Hematopoietic multipotent progenitor cell treated with erythropoietin and hydrocortisone succinate and interleukin-3 and kit ligand, for 6 days (in vitro differentiated cells): ENCODE data around the gene CGNL1.

Source experiments
- DNase-seq: peaks from one replicate; pipeline ENCODE4 v3.0.0-alpha.2; 2015

CGNL1 gene

DNA sequence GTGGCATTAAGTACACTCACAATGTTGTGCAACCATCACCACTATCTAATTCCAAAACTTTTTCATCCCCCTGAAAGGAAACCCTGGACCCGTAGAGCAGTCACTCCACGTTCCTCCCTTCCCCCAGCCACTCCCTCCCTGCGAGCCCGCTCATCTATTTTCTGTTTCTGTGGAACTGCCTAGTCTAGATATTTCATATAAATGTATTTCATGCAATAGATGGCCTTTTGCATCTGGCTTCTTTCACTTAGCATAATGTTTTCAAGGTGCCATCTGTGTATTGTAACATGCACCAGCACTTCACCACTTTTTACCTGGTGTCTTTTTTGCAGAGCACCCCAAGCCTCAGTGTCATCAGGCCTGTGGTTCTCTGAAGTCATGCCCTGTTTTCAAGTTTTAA lies 10.7 kb downstream of the CGNL1 start:
- DNase-seq = no peak

DNA sequence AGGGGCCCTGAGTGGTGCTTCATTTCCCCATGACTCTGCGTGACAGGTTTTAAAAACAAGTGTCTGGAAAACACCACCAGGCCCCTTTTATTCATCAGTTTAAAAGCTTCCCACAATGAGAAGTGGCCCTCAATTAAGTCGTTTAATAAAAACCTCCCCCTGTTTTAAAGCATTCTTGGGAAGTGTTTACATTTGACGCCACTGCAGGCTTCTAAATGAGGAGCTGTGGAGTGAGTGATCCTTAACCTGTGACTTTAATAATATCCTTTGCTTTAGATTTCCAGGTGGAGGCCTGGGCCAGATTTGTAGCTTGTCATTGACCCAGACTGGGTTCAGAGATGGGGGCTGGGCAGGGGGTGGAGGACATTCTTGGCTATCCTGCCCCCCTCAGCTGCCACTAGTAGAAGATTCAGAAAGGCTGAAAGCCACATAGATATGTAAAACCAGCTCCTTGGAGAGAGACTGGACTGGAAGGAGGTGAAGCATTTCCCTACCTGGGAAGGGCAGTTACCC lies 11.3 kb downstream of the CGNL1 start:
- DNase-seq = no peak

DNA sequence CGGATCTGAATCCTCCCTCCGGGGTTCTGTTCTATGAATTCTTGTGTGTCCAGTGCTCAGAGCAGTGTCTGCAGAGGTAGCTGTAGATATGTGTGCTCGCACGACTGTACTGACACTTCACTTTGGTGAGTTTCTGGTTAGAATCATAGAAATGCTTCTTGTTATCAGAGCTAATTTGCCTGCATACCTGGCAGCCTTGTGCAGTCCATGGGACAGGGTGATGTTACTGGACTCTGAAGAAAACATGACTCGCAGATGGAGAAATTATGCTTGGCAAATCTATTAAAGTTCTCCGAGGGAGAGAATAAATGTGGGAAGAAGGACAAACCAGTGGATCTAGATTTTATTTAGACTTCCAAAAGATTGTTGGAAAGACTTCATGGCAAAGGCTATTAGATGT lies 12.2 kb downstream of the CGNL1 start:
- no peak for DNase-seq

DNA sequence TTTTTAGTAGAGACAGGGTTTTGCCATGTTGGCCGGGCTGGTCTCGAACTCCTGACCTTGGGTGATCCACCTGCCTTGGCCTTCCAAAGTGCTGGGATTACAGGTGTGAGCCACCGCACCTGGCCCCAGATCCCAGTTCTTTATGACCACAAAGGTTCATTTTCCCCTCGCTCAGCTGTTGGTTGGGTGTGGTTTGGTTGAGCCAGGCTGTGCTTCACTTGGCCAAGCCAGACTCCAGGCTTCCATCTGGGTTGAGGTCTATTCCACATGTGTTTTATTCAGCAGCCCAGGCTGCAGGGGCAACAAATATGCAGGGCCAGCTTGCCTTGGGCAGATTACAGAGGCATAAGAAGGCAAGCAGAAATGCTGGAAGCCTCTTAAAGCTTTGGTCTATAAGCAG lies 13.7 kb downstream of the CGNL1 start:
- DNase-seq = no peak

DNA sequence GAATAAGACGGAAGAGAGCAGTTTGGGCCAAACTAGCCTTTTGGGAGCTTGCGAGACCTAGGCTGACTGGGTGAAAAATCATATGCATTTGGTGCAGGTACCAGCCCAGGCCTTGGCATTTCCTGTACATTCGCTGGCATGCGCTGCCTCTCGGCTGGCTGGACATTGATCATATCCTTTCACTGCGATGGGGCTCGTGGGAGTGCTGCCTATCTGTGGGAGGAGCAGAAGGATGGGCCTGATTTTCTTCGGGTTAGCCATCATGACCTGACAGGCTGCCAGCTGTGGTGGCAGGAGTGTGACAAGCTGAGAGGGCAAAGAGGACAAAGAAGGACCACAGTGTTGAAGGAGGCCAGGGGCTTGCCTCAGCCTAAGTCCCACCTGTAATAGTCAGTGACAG lies 14.3 kb downstream of the CGNL1 start:
- no peak for DNase-seq

DNA sequence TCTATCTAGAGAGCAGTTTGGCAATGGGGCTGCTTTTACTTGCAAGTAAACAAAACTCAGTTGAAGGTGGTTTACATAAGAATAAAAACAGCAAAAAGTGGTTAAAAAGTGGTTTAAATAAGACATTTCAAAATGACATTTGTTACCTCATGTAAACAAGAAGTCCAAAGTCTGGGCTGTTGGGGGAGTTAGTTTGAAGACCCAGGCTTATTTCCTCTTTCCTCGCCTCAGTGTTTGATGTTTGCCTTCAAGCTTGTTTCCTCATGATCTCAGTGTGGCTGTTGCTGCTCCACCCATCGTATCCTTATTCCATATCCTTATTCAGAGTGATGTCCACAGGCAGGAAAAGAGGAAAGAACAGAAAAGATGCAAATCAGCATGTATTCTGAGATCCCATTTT lies 15.2 kb downstream of the CGNL1 start:
- DNase-seq = no peak

DNA sequence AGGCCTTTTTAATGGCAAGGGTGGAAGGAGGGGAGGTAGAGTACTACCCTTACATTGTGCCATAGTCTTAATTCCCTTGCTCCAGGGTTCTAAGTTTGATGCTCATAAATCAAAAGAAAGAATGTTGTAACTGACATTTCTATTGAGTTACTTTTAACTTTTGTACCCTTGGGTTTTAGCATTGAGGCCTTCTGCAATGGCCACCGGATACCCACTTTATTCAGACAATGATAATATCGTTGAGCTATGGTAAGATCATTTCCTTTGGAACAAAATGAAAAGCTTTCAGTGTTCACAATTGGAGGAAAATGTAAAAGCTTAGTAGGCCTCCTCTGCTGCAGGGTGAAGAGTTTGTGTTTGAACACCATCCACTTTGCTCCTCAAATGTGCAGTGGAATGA lies 16.8 kb downstream of the CGNL1 start:
- DNase-seq = no peak

DNA sequence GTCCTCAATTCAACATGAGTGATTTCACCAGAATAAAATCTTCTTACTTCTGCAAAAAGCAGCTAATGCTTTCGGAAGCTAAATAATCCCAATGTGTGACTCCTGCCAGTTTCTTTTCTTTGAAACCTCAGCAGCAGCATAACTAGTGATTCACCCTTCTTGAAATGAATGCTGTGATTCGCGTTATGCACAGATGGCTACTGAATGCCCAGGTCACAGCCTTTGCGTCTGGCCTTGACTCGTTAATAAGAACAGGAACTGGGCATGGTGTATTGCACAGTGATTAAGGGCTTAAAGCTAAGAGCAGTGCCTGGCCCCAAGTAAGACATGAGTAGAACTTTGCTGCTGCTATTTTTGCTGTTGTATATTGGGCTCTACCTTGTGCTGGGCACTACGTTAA lies 19.0 kb downstream of the CGNL1 start:
- DNase-seq = no peak

DNA sequence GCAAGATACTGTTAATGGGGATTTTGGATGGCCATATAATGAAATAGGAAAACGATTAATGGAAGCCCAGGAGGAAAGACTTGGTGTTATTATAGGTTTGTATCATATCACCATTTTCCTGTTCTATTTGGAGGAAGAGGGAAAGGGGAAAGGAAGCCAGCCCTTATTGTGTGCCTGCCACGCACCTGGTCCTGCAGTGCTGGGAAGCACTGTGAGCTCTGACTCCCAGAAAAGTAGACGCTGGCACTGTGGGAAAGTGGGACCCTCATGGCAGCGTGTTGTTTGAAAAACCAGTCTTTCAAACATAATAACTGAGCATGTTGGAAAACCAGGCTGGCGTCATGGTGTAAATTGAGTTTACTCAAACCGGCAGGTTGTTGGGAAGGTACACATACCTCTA lies 22.0 kb downstream of the CGNL1 start:
- no peak for DNase-seq

DNA sequence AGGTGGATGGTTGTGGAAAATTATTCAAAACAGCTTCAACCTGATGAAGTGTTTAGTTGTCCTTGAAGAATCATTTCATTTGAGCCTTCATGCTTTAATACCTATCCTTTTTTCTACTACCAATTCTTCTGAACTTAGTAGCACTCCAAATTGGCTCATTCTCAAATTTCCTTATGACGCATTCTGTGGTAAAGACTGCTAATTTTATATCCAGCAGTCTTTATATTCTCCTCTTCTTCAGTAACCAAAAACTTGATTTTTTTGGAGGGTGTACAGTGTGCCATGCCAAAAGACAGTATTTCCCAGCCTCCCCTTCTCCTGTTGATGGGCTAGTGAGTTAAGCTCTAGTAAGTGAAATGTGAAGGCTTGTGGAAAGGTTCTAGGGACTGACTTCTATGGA lies 25.2 kb downstream of the CGNL1 start:
- no peak for DNase-seq

DNA sequence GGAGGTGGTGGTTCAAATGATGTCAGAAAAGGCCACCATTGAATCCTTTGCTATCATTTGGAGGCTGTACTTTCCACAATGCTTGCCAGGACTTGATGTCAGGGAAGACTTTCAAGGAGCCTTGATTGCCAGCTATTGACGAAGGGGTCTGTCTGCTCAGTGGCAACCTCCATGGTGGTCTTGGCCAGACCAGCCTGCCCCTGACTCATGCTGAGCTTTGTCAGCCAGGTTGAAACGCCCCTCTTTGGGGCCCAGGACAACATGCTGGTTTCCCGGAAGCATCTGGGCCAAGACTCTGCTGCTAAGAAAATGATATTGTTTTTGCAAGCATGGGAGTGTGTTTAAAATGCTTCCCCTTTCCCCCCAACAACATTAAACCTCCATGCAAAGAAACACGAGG lies 26.7 kb downstream of the CGNL1 start:
- DNase-seq = no peak

DNA sequence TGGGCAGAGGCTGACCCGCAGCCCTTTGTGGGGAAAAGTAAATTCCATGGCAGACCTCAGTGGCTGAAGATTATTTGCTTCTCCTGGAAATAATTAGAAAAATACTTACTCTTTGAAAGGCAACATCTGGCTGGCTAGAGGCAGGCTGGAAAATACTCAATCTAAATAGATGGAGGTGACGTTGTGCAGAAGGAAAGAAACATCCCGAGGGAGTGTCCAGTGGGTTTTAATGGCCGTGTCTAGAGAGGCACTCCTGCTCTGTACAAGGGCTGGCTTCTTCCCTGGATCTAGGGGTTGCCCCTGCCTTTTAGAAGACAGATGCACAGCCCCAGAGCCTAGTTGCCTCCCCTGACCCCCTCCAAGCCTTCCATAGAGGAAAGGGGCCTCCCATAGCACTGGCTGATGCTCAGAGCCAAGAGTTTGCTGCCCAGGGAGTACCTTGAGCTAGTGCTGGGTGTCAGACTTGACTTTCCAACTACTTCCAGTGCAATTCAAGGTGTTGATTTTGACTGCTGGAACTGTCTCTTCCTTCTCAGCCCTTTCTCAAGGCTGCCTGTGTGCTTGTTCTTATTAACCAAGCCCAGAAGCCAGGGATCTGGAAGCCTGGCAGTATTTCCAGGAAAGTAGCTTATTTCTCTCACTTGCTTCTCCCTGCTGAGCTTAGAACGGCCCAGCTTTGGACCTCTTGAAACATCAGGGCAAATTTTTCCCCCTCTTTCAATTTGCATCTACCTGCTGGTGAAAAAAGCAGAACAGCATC lies 27.4 kb downstream of the CGNL1 start:
- DNase-seq = no peak

DNA sequence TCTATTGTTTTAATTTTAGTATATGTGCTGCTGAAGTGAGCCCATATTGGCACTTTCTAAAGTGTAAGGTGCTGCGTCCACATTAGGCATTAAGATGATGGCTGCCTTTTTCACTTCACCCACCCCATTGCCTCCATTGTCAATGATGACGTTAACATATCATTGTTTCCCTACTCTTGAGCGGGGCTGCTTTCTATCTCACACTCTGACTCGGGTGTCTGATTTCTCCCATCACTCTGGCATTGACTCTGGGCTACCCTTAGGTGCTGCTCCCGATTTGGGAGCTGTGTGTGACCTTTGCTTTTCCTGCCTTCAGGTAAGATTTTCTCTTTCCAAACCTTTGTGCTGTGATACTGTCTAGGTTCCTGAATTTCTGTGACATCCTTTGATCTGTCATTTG lies 28.8 kb downstream of the CGNL1 start:
- DNase-seq = no peak

DNA sequence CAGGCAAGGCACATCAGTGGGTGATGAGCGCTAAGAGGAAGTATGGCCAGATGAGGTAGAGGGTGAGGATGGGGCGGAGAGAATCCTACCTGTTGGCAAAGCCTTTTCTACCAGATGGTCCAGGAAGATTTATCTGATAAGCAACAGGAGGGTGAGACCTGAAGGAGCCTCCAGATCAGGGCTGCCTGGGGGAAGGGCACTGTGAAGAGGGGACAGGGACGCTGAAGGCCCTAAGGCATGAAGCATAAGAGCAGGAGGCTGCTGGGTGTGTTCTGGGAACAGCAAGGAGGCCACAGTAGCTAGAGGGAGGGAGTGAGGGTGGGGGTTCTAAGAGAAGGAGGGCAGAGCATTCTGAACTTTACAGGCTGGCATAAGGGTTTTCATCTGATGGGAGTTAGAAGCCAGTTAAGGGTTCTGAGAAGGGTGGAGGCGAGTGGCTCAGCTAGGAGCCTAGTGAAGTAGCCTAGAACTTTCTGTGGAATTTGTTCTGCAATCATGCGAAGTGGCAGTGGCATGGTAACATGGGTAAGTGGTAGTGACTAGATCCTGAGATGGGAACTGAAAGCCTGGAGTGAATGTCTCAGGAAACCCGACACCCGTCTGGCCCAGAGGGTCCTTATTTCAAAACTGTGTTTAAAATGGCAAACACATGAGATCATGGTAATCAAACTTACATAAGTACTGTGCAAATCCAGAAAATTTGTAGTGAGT lies 29.9 kb downstream of the CGNL1 start:
- DNase-seq = no peak

DNA sequence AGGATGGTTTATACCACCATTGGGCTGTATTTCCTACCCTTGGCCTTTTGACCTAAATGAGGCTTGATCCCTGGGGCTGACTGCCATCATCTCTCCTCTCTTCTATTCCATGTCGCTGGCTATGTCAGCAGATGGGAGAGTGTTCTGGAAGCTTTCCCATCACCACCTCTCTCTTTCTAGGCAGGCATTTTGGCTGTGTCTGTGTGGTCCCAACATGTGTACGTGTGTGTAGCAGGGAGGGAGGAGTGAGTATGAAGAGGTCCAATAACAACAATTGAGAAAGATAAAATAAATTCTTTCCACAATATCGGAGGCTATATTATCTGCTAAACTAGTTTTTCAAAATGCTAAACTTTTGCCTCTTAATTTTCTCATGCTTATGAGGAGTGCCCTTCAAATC lies 34.1 kb downstream of the CGNL1 start:
- DNase-seq = no peak

DNA sequence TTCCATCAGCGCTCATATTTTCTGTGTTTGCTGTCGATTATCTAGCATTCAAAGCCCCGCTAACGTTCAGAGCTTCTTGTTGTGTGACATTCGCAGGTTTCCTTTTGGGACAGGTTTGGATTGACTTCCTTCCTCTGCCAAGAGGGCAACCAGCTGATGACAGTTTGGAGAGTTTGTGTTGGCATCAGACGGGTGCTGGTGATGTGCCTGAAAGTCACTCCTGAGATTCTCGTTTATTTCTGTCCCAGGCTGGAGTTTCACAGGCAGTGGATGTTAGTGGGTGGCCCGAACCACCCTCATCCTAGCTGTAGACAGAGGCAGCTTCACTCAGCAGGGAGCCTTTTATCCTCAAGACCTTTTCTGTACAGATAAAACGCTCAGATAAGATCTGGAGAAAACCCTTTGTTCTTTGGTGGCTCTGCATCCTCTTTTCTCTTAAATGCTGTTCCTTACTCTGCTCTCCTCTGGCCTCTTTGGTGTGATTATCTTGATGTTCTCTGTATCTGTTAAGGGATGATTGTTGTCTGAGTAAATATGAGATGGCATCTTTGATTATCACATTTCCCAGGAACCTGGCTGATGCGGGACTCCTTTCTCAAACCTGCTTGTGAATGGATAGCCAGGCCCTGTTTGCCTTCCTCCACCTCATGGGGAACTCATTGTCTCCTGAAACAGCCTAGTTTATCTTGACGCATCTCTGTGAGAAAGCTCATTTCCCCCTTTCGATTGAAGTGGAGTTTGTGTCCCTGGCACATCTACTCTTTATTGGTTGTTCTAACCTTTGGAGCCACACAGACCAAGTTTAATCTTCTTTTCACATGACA lies 35.9 kb downstream of the CGNL1 start:
- DNase-seq = no peak

DNA sequence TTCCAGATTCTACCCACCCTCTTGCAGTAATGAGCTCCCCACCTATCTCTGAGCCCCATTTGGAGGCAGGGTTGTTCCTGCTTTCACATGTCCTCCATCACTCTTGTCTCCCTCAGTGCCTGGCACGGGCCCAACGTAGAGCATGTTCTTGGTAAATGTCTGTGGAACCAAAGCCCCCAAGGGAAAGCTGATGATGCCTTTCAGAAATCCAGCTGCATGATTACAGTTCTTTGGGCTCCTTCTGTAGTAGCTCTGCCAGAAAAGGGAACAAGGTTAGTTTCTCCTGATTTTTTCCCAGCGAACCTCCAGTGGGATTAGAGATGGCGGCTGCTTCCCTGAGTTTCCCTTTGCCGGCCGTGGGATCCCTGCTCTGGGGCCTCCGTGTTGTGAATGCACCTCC lies 39.3 kb downstream of the CGNL1 start:
- DNase-seq = no peak

DNA sequence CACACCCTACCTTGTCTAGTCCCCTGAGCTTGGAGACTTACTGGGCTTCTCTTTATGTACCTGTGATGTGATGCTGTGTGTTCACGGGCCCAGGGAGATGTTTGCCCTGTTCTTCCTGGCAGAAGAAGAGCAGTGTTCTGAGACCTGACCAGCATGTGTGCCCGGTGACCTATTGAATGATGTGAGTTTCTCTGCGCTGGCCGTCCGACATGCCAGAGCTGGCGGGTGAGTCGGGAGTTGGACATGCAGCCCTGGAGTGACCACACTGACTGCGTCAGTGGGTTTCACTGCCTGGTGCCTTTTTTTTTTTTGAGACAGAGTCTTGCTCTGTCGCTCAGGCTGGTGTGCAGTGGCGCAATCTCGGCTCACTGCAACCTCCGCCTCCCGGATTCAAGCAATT lies 42.3 kb downstream of the CGNL1 start:
- no peak for DNase-seq

DNA sequence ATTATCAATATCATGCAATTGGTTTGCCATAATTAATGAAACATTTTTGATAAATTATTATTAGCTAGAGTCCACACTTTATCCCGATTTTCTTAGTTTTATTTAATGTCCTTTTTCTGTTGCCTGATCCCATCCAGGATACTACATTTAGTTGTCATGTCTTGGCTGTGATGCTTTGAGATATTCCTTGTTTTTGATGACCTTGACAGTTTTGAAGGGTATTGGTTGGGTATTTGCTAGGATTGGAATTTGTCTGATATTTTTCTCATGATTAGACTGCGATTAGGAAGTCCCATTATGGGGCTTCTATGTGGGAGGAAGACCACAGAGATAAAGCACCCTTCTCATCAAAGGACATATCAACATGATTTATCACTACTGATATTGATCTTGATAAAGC lies 43.0 kb downstream of the CGNL1 start:
- DNase-seq = no peak

DNA sequence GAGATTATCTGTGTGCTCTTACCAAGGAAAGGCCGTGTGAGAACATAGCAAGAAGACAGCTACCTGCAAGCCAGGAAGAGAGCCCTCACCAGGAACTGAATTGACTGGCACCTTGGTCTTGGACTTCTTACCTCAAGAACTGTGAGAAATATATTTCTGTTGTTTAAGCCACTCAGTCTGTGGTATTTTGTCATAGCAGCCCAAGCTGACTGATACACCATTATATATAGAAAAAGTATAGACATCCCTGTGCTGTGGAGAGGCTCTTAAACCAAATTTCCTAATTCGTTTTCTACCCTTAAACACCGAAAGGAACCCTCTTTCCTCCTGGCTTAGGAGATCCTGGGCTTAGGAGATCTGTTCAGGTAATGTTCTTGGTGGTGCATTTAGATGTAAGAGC lies 44.8 kb downstream of the CGNL1 start:
- DNase-seq = no peak

DNA sequence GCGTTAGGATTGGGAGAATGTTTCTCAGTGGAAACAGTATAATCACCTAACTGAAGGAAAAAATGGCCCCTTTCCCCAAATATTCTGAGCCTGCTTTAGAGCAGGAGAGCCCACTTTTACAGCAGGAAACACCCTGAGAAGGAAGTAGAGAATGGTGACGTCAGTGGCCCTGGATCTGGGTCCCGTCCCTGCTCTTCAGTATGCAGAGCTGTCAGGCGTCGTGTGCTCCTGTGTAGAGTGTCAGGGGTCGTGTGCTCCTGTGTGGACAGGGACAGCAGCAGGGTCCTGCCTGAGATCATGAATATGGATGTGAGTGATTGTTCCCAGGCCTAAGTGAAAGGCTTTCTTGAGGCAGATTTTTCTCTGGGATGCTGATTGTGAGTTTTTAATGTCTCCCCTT lies 45.2 kb downstream of the CGNL1 start:
- DNase-seq = no peak

DNA sequence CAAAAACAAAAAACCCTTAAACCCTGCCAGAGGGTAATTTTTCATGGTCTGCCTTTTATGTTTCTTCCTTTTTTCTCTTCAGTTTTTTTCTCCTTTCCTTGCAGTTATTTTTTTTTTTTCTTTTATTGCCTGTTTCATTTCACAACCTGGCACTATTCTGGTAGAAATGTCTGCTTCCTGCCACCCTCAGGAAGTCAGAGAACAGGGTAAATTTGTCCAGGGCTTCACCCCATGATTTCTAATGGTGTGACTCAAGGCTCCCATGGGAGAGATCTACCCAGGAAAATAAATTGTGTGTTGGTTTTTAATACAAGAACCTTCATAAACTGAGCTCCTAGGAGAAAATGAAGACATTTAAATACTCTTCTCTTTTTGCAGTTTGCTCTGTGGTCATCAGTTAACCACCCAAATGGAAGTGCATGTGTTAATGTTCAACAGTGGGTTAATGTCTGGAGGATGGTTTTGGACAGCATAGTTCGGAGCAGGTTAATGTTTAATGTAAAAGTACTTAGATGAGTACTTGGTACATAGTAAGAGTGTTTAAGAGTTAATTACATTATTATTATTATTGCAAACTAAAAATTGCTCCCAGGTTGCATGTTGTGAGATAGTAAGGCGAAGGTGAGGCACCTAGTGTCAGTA lies 45.9 kb downstream of the CGNL1 start:
- DNase-seq = no peak

DNA sequence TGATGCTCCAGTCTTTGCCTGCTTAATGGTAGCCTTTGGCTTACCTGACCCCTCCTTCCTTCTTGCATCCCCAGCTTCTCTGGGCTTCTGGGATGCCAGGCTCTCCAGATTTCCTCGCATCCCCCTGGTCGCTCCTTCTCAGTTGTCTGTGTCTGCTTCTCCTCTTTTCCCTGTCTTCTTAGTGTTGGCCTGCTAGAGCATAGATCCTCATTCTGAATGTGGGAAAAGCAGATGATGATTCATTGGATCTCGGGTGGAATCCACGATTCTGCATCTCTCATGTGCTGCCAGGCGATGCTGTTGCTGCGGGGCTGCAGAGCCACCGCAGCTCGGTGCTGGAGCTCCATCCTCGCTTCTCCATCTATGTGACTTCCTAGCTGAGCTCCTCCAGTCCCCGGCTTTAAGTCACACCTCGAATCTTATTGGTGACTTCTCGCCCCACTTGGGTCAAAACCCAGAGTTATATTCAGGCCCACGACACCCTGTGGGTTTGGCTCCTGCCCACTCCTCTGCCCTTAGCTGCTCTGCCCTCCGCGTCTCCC lies 47.4 kb downstream of the CGNL1 start:
- DNase-seq = no peak
